Melanocyte of skin (primary cell): Measurements from ENCODE around the gene LUZP4. TPM values are rescaled to one million over a fixed set of nuclear protein-coding genes. Genes with fewer than 3 reads are reported as not detected.

ENCODE experiments used
- total RNA-seq, 2 donors: library from RNA; depleted of rRNA; stranded (reverse); fragments of >200 nt; gene quantifications; 2 replicates each; pipeline ENCODE4 v1.2.3, GENCODE V29; 2012

Gene LUZP4, protein sequence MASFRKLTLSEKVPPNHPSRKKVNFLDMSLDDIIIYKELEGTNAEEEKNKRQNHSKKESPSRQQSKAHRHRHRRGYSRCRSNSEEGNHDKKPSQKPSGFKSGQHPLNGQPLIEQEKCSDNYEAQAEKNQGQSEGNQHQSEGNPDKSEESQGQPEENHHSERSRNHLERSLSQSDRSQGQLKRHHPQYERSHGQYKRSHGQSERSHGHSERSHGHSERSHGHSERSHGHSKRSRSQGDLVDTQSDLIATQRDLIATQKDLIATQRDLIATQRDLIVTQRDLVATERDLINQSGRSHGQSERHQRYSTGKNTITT
- not detected for total RNA-seq

DNA sequence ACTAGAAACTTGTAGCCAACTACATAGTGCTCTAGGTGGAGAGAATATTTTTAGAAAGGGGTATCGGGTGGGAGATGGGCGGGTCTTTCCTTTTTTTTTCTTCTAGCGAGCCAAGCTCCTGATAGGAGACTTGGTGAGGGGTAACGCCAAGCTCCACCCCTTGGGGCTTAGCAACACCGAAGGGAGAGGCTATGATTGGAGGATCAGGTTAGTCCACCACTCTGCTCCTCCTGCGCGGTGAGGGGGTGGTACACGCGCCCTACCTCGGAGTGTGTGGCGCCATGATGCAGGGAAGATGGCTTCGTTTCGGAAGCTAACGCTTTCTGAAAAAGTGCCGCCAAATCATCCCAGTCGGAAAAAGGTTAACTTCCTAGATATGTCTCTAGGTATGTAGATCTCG is at the start of gene LUZP4:
LUZP4 (plus strand) TSS at position 251 of the 400 bp plus-strand sequence; CDS start at position 296, 45 bp downstream.

Other genes starting within 250 kb of the LUZP4 start
- under 1 TPM in 1 of 2 donors, not detected in 1; under 0.01 TPM for gene RBMXL3, start 100.3 kb upstream of the LUZP4 start, total RNA-seq
- 1 to 10 TPM in 1 of 2 donors, under 1 TPM in 1; 0.34 to 1.7 TPM for gene LRCH2, start 55.6 kb upstream of the LUZP4 start, total RNA-seq